ENCODE data around the gene RCC2. TPM values are rescaled to one million over a fixed set of nuclear protein-coding genes. Genes with fewer than 3 reads are reported as not detected.

The RCC2 gene
- total and polyA plus RNA-seq, 2 donors (not counting 1 experiment from before 2014, with no cell fraction given): 21.5 to 23.6 TPM

DNA sequence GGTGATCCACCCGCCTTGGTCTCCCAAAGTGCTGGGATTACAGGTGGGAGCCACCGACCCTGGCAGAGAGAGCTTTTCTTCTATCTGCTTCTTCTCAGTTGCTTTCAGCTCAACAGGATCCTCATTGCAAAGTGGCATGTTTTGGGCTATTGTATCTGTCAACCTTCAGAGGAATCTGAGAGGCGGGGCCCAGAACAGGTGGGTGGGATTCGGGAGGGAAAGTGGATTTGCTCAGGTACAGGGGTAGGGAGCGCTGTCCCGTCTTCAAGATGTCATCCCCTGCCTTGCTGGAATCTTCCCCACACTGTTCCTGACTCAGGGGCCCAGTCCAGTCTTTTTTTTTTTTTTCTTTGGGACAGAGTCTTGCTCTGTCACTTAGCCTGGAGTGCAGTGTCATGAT lies 26.9 kb upstream of the RCC2 start:
- DNase-seq (ENCODE audit: low read depth in 2 of 2): no peak
- Histone ChIP-seq H3K79me2 (ENCODE audit: control insufficient read depth, insufficient read depth, low read length) (no peaks in the 10 kb centered on the region), H3K27me3 (ENCODE audit: control insufficient read depth, insufficient read depth, low read length) (no peaks in the 10 kb centered on the region), H3K27ac (ENCODE audit: insufficient read depth, low read length) (no peak overlapping the region), H3K4me3 (replicated peaks in 1 of 4; ENCODE audit: control extremely low read depth in 1 of 4, insufficient read depth in 1 of 4, low read depth in 3 of 4, low read length in 4 of 4) (no peak overlapping the region), H3K4me2 (ENCODE audit: extremely low read depth, insufficient read depth, low read length) (no peak overlapping the region), H3K9me3 (ENCODE audit: control insufficient read depth, insufficient read depth, low read depth, low read length) (no peaks in the 10 kb centered on the region), H2AFZ (ENCODE audit: low read length) (no peak overlapping the region), H3K4me1 (ENCODE audit: control insufficient read depth, extremely low read depth, insufficient read depth, low read length) (no peaks in the 10 kb centered on the region), H3K9ac (ENCODE audit: insufficient read depth, low read length) (no peak overlapping the region), H3K36me3 (ENCODE audit: control insufficient read depth, insufficient read depth, low read length) (no peaks in the 10 kb centered on the region), H4K20me1 (ENCODE audit: control insufficient read depth, extremely low read depth, insufficient read depth, low read length) (no peaks in the 10 kb centered on the region)
- TF ChIP-seq, protein P1, sequence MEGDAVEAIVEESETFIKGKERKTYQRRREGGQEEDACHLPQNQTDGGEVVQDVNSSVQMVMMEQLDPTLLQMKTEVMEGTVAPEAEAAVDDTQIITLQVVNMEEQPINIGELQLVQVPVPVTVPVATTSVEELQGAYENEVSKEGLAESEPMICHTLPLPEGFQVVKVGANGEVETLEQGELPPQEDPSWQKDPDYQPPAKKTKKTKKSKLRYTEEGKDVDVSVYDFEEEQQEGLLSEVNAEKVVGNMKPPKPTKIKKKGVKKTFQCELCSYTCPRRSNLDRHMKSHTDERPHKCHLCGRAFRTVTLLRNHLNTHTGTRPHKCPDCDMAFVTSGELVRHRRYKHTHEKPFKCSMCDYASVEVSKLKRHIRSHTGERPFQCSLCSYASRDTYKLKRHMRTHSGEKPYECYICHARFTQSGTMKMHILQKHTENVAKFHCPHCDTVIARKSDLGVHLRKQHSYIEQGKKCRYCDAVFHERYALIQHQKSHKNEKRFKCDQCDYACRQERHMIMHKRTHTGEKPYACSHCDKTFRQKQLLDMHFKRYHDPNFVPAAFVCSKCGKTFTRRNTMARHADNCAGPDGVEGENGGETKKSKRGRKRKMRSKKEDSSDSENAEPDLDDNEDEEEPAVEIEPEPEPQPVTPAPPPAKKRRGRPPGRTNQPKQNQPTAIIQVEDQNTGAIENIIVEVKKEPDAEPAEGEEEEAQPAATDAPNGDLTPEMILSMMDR (conservative IDR thresholded peaks at IDR 0.05 in 1 of 2, IDR thresholded peaks at IDR 0.05 in 1 of 2; ENCODE audit: low read depth in 1 of 2, low read length in 2 of 2): no peak
- TF ChIP-seq EZH2 (IDR thresholded peaks at IDR 0.05; ENCODE audit: low read length, missing control alignments): no peak

DNA sequence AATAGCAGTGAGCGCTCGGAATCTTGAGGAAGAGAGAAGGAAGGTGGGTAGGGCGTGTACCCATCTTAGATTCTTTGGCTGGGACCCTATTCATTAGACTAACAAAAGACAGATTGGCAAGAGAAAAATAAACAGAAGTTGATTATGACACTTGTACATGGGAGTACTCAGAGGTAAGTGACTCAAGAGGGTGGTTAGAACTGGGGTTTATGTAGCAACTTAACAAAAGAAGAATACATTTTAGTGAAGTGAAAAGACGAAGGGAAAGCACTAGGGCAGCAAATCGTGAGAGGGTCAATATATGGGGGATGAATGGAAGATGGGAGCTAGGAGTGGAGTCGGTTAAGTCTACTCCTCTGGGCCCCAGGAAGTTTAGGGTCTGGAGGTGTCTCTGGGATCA lies 25.8 kb upstream of the RCC2 start:
- Histone ChIP-seq H3K27ac (ENCODE audit: insufficient read depth, low read length) (no peak overlapping the region), H3K27me3 (ENCODE audit: control insufficient read depth, insufficient read depth, low read length) (no peaks in the 10 kb centered on the region), H3K4me2 (ENCODE audit: extremely low read depth, insufficient read depth, low read length) (no peak overlapping the region), H3K9me3 (ENCODE audit: control insufficient read depth, insufficient read depth, low read depth, low read length) (no peaks in the 10 kb centered on the region), H4K20me1 (ENCODE audit: control insufficient read depth, extremely low read depth, insufficient read depth, low read length) (no peaks in the 10 kb centered on the region), H3K79me2 (ENCODE audit: control insufficient read depth, insufficient read depth, low read length) (no peaks in the 10 kb centered on the region), H3K4me1 (ENCODE audit: control insufficient read depth, extremely low read depth, insufficient read depth, low read length) (no peaks in the 10 kb centered on the region), H3K36me3 (ENCODE audit: control insufficient read depth, insufficient read depth, low read length) (no peaks in the 10 kb centered on the region), H3K4me3 (replicated peaks in 1 of 4; ENCODE audit: control extremely low read depth in 1 of 4, insufficient read depth in 1 of 4, low read depth in 3 of 4, low read length in 4 of 4) (no peak overlapping the region), H3K9ac (ENCODE audit: insufficient read depth, low read length) (no peak overlapping the region), H2AFZ (ENCODE audit: low read length) (no peak overlapping the region)
- no peak for DNase-seq (ENCODE audit: low read depth in 2 of 2)
- no peak for TF ChIP-seq EZH2 (IDR thresholded peaks at IDR 0.05; ENCODE audit: low read length, missing control alignments)
- TF ChIP-seq, protein P1 (conservative IDR thresholded peaks at IDR 0.05 in 1 of 2, IDR thresholded peaks at IDR 0.05 in 1 of 2; ENCODE audit: low read depth in 1 of 2, low read length in 2 of 2): no peak

DNA sequence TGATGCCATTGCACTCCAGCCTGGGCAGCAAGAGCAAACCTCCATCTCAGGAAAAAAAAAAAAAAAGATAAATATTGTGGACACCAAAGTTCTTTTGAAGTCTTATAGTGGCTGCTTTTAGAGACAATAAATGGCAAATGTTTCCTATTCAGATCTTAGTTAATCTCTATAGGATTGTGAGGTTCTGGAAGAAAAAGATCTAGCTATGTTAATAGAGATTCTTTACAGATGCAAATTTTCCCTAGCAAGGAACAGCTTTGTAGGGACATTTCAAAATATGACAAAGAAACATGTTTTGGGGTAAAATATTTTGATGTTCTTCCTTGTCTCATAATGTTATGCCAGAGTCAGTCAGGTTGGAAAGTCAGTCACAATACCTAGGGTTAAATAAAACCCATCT lies 24.5 kb upstream of the RCC2 start:
- Histone ChIP-seq H3K4me2 (ENCODE audit: extremely low read depth, insufficient read depth, low read length) (no peak overlapping the region), H3K4me1 (ENCODE audit: control insufficient read depth, extremely low read depth, insufficient read depth, low read length) (no peaks in the 10 kb centered on the region), H3K36me3 (ENCODE audit: control insufficient read depth, insufficient read depth, low read length) (no peaks in the 10 kb centered on the region), H3K27ac (ENCODE audit: insufficient read depth, low read length) (no peak overlapping the region), H2AFZ (ENCODE audit: low read length) (no peak overlapping the region), H3K9ac (ENCODE audit: insufficient read depth, low read length) (no peak overlapping the region), H4K20me1 (ENCODE audit: control insufficient read depth, extremely low read depth, insufficient read depth, low read length) (no peaks in the 10 kb centered on the region), H3K79me2 (ENCODE audit: control insufficient read depth, insufficient read depth, low read length) (no peaks in the 10 kb centered on the region), H3K9me3 (ENCODE audit: control insufficient read depth, insufficient read depth, low read depth, low read length) (no peaks in the 10 kb centered on the region), H3K4me3 (replicated peaks in 1 of 4; ENCODE audit: control extremely low read depth in 1 of 4, insufficient read depth in 1 of 4, low read depth in 3 of 4, low read length in 4 of 4) (no peak overlapping the region), H3K27me3 (ENCODE audit: control insufficient read depth, insufficient read depth, low read length) (no peaks in the 10 kb centered on the region)
- no peak for DNase-seq (ENCODE audit: low read depth in 2 of 2)
- TF ChIP-seq EZH2 (IDR thresholded peaks at IDR 0.05; ENCODE audit: low read length, missing control alignments): no peak
- TF ChIP-seq, protein P1 (conservative IDR thresholded peaks at IDR 0.05 in 1 of 2, IDR thresholded peaks at IDR 0.05 in 1 of 2; ENCODE audit: low read depth in 1 of 2, low read length in 2 of 2): no peak
